Ovary (tissue), 9 donors: ENCODE measurements around the gene SLC38A11. TPM values are rescaled to one million over a fixed set of nuclear protein-coding genes. Genes with fewer than 3 reads are reported as not detected.

Experiments used
- DNase-seq, 5 donors: peaks; one replicate each; pipeline ENCODE4 v3.0.0-alpha.2; 2019 to 2020
- H3K27ac ChIP-seq, 2 donors: fragments of 200-600 bp; one replicate each; pipeline versions ENCODE4 v1.5.1 to v1.8.0; 2019 to 2022
- H3K27me3 ChIP-seq: fragments of 200-600 bp; one replicate; pipeline ENCODE4 v1.8.0; 2022
- H3K36me3 ChIP-seq: fragments of 200-600 bp; sonication (generic); one replicate; pipeline ENCODE4 v1.5.1; 2019
- H3K4me1 ChIP-seq: one replicate; pipeline ENCODE4 v1.8.1; 2013; ENCODE audit warnings: mild to moderate bottlenecking, moderate library complexity; ENCODE audit not compliant: insufficient read depth
- H3K4me3 ChIP-seq: fragments of 200-600 bp; sonication (generic); one replicate; pipeline ENCODE4 v1.5.1; 2017
- H3K9me3 ChIP-seq, 2 donors: fragments of 200-600 bp in 1 of 2; sonication (generic) in 1 of 2; one replicate each; pipeline versions ENCODE4 v1.5.1 to v1.8.1; 2013 to 2019; ENCODE audit warnings: mild to moderate bottlenecking in 1 of 2, moderate library complexity in 1 of 2
- EP300 ChIP-seq: sonication (generic); formaldehyde crosslinking; IDR thresholded peaks from one replicate; pipeline ENCODE4 v1.6.1; 2017; ENCODE audit warnings: antibody characterized with exemption
- POLR2A ChIP-seq: fragments of 450-650 bp; IDR thresholded peaks from one replicate; pipeline ENCODE4 v1.6.1; 2017; ENCODE audit warnings: antibody characterized with exemption, mild to moderate bottlenecking, moderate library complexity
- WGBS, 3 donors: extraction: QIAGEN DNeasy Blood & Tissue Kit in 1 of 3; methylation state at CpG; one replicate each; pipeline versions ENCODE4 v1.1.5 to v1.1.7; 2013 to 2017; 5-methylcytosine and 5-hydroxymethylcytosine counted together
- intact Hi-C, 4 donors: fragments of 100-400 bp; cut with DNase I; formaldehyde crosslinking; loops; one replicate each; pipeline versions ENCODE4 v1.11.0 to v1.15.1; 2022 to 2023
- polyA plus RNA-seq, 2 donors: library from polyadenylated mRNA; stranded (reverse); fragments of 200-250 nt in 1 of 2; fragments of 350-450 nt in 1 of 2; fragmentation: Illumina TruSeq in 1 of 2; extraction: RNeasy Lipid Tissue Mini Kit (QIAGEN cat#74804) in 1 of 2; gene quantifications; one replicate each; pipeline ENCODE4 v1.2.3, GENCODE V29; 2013 to 2014
- total RNA-seq, 7 donors: library from RNA; depleted of rRNA in 2 of 7; stranded (reverse); fragments of >200 nt in 2 of 7; fragmentation: NEBNext Ultra II Directional in 3 of 7; extraction: Animal tissue kit (Norgen Biotek cat#: 25700) in 3 of 7; gene quantifications; one replicate each; pipeline versions ENCODE4 v1.1.0 to v1.2.4, GENCODE V29; 2016 to 2023
- TF ChIP-seq, protein P1 (sequence below), 3 donors: fragments of 450-650 bp in 2 of 3; fragments of 200-600 bp in 1 of 3; IDR thresholded peaks; one replicate each; pipeline versions ENCODE4 v1.5.1 to v1.8.0; 2016 to 2022; ENCODE audit warnings: antibody characterized with exemption in 3 of 3, mild to moderate bottlenecking in 1 of 3
- donor health status: DM: no; HTN: no; CAD: no; lungs with moderate emphysema.
- donor health status: DM: no; HTN: no; CAD: no.
- donor health status: Bipolar disorder and iron deficiency.
- donor health status: DM: yes; HTN: yes; CAD: no.
- donor health status: DM: no; HTN: no; CAD: no.
- donor health status: DM: yes; HTN: yes; CAD: no.

The SLC38A11 gene
- total and polyA plus RNA-seq, 9 donors: 0.19 to 3.0 (median 0.96) TPM; not detected in 3

DNA sequence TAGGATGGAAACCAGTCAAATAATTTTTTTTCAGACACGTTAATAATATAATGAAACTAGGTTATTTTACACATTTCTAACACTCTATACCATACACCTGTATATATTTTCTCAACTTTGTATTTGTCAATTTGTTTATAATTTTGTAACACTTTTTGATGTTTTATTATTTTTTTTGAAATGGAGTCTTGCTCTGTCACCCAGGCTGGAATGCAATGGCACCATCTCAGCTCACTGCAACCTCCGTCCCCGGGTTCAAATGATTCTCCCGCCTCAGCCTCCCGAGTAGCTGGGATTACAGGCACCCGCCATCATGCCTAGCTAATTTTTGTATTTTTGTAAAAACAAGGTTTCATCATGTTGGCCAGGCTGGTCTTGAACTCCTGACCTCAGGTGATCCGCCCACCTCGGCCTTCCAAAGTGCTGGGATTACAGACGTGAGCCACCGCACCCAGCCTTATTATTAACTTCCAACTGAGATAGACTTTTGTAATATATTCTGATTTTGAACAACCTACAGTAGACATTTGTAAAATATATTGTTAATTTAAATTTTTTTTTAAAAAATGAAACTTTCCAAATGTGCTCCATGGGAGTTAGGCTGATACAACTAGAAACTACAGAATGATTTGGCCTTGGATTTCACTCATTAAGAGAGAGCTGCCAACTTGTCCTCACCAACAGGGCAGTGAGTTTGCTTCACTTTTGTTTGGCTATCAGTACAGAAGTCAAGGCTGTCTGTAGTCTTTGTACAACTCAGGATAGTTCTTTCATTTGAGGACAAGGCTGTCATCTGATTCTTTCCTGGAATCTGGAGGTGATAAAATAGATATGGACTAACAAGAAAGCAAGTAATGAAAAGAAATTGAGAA, 79.8 kb downstream of the SLC38A11 start:
- Histone ChIP-seq H3K27ac (no peak overlapping the region), H3K4me1 (peaks cover 3% of the 10 kb centered on the region), H3K9me3 (no peaks in the 10 kb centered on the region), H3K36me3 (no peaks in the 10 kb centered on the region), H3K27me3 (no peaks in the 10 kb centered on the region), H3K4me3 (no peak overlapping the region)
- intact Hi-C loops: no loop called here
- WGBS, 3 donors: 93 to 98% (median 96%) methylated on average over 10 of the region's 10 CpGs
- DNase-seq: no peak
- TF ChIP-seq EP300: no peak
- TF ChIP-seq, protein P1, sequence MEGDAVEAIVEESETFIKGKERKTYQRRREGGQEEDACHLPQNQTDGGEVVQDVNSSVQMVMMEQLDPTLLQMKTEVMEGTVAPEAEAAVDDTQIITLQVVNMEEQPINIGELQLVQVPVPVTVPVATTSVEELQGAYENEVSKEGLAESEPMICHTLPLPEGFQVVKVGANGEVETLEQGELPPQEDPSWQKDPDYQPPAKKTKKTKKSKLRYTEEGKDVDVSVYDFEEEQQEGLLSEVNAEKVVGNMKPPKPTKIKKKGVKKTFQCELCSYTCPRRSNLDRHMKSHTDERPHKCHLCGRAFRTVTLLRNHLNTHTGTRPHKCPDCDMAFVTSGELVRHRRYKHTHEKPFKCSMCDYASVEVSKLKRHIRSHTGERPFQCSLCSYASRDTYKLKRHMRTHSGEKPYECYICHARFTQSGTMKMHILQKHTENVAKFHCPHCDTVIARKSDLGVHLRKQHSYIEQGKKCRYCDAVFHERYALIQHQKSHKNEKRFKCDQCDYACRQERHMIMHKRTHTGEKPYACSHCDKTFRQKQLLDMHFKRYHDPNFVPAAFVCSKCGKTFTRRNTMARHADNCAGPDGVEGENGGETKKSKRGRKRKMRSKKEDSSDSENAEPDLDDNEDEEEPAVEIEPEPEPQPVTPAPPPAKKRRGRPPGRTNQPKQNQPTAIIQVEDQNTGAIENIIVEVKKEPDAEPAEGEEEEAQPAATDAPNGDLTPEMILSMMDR (IDR thresholded peaks at IDR 0.05): no peak
- TF ChIP-seq POLR2A: no peak

DNA sequence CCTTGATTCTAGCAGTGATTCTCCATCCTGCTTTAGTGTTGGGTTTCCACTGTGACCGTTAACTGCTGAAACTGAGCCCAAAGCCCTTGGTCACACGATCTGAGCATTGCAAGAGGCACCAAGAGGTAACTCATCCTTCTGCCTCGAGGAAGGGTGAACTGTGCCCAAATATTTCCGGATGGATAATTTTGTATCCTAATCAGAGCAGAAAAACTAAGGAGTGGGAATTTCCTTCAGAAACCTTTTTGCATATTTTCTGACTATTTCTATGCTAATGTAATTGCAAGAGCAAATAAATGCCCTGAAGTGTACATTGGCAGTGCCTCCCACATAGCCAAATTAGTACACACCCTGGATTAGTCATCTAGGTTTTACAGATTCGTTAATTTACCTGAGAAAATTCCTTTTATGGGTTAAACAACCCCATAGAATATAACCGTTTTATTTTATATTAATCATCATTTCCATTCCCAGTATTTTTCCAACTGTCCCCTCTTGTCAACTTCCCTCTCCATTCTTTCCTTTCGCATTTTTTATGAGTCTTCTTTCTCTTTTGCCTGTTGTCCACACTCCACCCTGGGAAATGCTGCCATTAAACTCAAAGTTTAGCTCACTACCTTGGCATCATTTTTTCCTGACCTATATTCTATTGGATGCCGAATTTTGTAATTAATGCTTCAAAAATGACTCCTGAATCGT, 82.0 kb downstream of the SLC38A11 start:
- whole genome bisulfite sequencing, 3 donors: 87 to 92% (median 92%) methylated on average over 9 of the region's 9 CpGs
- DNase-seq: no peak
- intact Hi-C loops: no loop called here

DNA sequence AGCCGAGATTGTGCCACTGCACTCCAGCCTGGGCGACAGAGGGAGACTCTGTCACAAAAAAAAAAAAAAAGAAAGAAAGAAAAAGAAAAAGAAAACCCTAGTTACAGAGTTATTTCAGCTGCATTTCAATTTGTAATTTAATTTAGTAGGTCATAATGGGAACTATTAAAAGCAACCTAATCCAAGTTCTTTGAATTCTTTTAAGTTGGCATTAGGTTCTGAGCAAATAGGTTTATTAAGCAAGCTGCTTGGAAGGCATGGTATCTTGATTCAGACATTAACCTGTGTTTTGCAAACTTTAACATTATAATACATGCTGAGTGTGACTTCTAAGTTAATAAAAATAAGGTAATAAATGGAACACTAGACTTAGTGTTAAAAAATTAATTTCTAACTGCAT, 83.9 kb downstream of the SLC38A11 start:
- TF ChIP-seq EP300 (no peak), POLR2A (no peak)
- TF ChIP-seq, protein P1 (IDR thresholded peaks at IDR 0.05): no peak
- no peak overlapping the region for H3K4me3 ChIP-seq
- intact Hi-C loops: no loop called here
- no peaks in the 10 kb centered on the region for H3K36me3 ChIP-seq
- H3K27ac ChIP-seq: no peak overlapping the region
- no peaks in the 10 kb centered on the region for H3K27me3 ChIP-seq
- H3K9me3 ChIP-seq: no peaks in the 10 kb centered on the region
- DNase-seq: no peak
- no peaks in the 10 kb centered on the region for H3K4me1 ChIP-seq
- WGBS, 3 donors: 82 to 93% (median 90%) methylated on average over 2 of the region's 2 CpGs

More for the DNA sequence above, 82.0 kb downstream of the SLC38A11 start:
- H3K4me3 ChIP-seq: no peak overlapping the region
- no peaks in the 10 kb centered on the region for H3K4me1 ChIP-seq
- no peaks in the 10 kb centered on the region for H3K27me3 ChIP-seq
- H3K36me3 ChIP-seq: no peaks in the 10 kb centered on the region
- H3K27ac ChIP-seq: no peak overlapping the region
- TF ChIP-seq EP300: no peak
- no peak for TF ChIP-seq POLR2A
- TF ChIP-seq, protein P1 (IDR thresholded peaks at IDR 0.05): no peak
- no peaks in the 10 kb centered on the region for H3K9me3 ChIP-seq

DNA sequence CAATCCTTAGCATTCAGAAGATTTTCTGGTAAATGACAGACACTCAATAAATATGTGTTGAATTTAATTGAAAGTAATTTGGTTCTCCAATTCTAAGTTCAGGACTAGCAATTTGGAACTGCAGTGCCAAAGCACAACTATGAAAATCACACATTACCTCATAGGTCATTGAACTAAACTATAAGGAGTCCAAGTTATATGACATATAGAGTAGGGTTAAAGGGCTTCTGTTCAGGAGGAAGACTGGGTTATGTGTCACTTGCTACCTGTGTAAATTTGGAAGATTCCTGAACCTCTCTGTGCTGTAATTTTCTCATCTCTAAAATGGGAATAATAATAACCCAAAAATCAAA, 85.9 kb downstream of the SLC38A11 start:
- Histone ChIP-seq H3K4me3 (no peak overlapping the region), H3K36me3 (no peaks in the 10 kb centered on the region), H3K27ac (no peak overlapping the region), H3K27me3 (no peaks in the 10 kb centered on the region), H3K9me3 (no peaks in the 10 kb centered on the region), H3K4me1 (no peaks in the 10 kb centered on the region)
- no peak for DNase-seq
- TF ChIP-seq, protein P1 (IDR thresholded peaks at IDR 0.05): no peak
- TF ChIP-seq POLR2A (no peak), EP300 (no peak)
- intact Hi-C loops: no loop called here
